OCI-LY7 (cell line): ENCODE measurements around the gene CFL2. TPM values are rescaled to one million over a fixed set of nuclear protein-coding genes. Genes with fewer than 3 reads are reported as not detected.

Experiments
- BruUV-seq: library from RNA; stranded (reverse); fragments of 400-500 nt; replicated peaks from 2 replicates; lab custom pipeline; 2021; lab: Mats Ljungman, UMichigan
- CTCF ChIA-PET: fragments of 300-600 bp; sonication (Branson Sonifier 250); formaldehyde crosslinking; loops from one replicate; lab custom pipeline; 2022; ENCODE audit warnings: antibody characterized with exemption; ENCODE audit not compliant: unreplicated experiment; lab: Charles Lee
- POLR2A ChIA-PET: fragments of 300-600 bp; sonication (Branson Sonifier 250); formaldehyde crosslinking; loops from one replicate; lab custom pipeline; 2022; ENCODE audit warnings: antibody characterized with exemption; lab: Charles Lee
- DNase-seq: peaks from one replicate; pipeline ENCODE4 v3.0.0-alpha.2; 2015; ENCODE audit warnings: low spot score
- H2AFZ ChIP-seq: fragments of 200-600 bp; sonication (generic), shearing (Covaris generic); 2 replicates; pipeline ENCODE4 v1.6.1; 2014; ENCODE audit warnings: mild to moderate bottlenecking, antibody characterized with exemption, low read length, moderate library complexity
- H3K27ac ChIP-seq: fragments of 200-600 bp; sonication (generic); 2 replicates; pipeline ENCODE4 v1.5.1; 2014; ENCODE audit warnings: mixed run types, low read depth, mild to moderate bottlenecking, moderate library complexity, low read length, inconsistent platforms; ENCODE audit not compliant: poor library complexity, severe bottlenecking
- H3K36me3 ChIP-seq: fragments of 200-600 bp; sonication (generic); 2 replicates; pipeline ENCODE4 v1.6.1; 2014; ENCODE audit warnings: mild to moderate bottlenecking, antibody characterized with exemption, low read length, moderate library complexity, mixed read lengths; ENCODE audit not compliant: insufficient read depth
- H3K4me1 ChIP-seq: fragments of 200-600 bp; sonication (generic); 2 replicates; pipeline ENCODE4 v1.5.1; 2014; ENCODE audit warnings: mild to moderate bottlenecking, low read length; ENCODE audit not compliant: insufficient read depth, poor library complexity, severe bottlenecking
- H3K4me2 ChIP-seq: fragments of 200-600 bp; sonication (generic); 2 replicates; pipeline ENCODE4 v1.6.1; 2014; ENCODE audit warnings: mild to moderate bottlenecking, low read length
- H3K4me3 ChIP-seq: fragments of 200-600 bp; sonication (generic); 2 replicates; pipeline ENCODE4 v1.5.1; 2014; ENCODE audit warnings: mild to moderate bottlenecking, low read depth, low read length; ENCODE audit not compliant: poor library complexity, severe bottlenecking
- H3K79me2 ChIP-seq: fragments of 200-600 bp; sonication (generic); 2 replicates; pipeline ENCODE4 v1.6.1; 2016; ENCODE audit warnings: low read depth, mild to moderate bottlenecking, low read length, moderate library complexity, mixed read lengths; ENCODE audit not compliant: insufficient read depth
- H3K9me2 ChIP-seq: fragments of 200-600 bp; sonication (generic); 2 replicates; pipeline ENCODE4 v1.6.1; 2016; ENCODE audit warnings: mild to moderate bottlenecking, low read length, mixed read lengths; ENCODE audit not compliant: insufficient read depth
- H3K9me3 ChIP-seq: fragments of 200-600 bp; sonication (generic); 2 replicates; pipeline ENCODE4 v1.6.1; 2014; ENCODE audit warnings: mild to moderate bottlenecking, mixed run types, low read length, mixed read lengths
- H4K20me1 ChIP-seq: fragments of 200-600 bp; sonication (generic); 2 replicates; pipeline ENCODE4 v1.6.1; 2014; ENCODE audit warnings: mild to moderate bottlenecking, antibody characterized with exemption, low read length, moderate library complexity, mixed read lengths; ENCODE audit not compliant: insufficient read depth
- CTCF ChIP-seq: fragments of 200-600 bp; sonication (generic); conservative IDR thresholded peaks from 2 replicates; pipeline ENCODE4 v1.5.1; 2014; ENCODE audit warnings: mild to moderate bottlenecking, antibody characterized with exemption, low read length, moderate library complexity, mixed read lengths
- EZH2phosphoT487 ChIP-seq: fragments of 200-600 bp; sonication (generic); IDR thresholded peaks from 2 replicates; pipeline ENCODE4 v1.6.1; 2018; ENCODE audit warnings: low read depth, borderline replicate concordance, mild to moderate bottlenecking, mixed run types, antibody characterized with exemption, low read length, moderate library complexity, mixed read lengths
- intact Hi-C: fragments of 100-400 bp; cut with micrococcal nuclease; formaldehyde crosslinking; loops from one replicate; pipeline ENCODE4 v1.10.0; 2022; ENCODE audit not compliant: unreplicated experiment
- total RNA-seq, 2 experiments: library from RNA; depleted of rRNA in 1 of 2; stranded (reverse); fragments of >200 nt in 1 of 2; shearing (Covaris generic) in 1 of 2; gene quantifications; 2 replicates each; pipeline ENCODE4 v1.2.3, GENCODE V29; 2014 to 2022

Gene CFL2
- total RNA-seq, 2 experiments from 2014 or later: 7.1 to 24.7 TPM

- Histone ChIP-seq H3K9me2 (no peaks in the 10 kb centered on the region), H3K79me2 (no peaks in the 10 kb centered on the region), H3K4me2 (peak overlapping the region; percentile 27), H2AFZ (peak overlapping the region; percentile 58), H3K4me3 (no peak overlapping the region), H3K4me1 (peaks cover 24% of the 10 kb centered on the region), H4K20me1 (no peaks in the 10 kb centered on the region), H3K36me3 (no peaks in the 10 kb centered on the region), H3K9me3 (no peaks in the 10 kb centered on the region), H3K27ac (peak overlapping the region; percentile 8)
- intact Hi-C loops: loop anchor here (1.0 to 5.0 kb wide), 5 partner anchors 52 to 741 kb away; partner anchors contain the start of gene SRP54
- TF ChIP-seq EZH2phosphoT487: no peak
- TF ChIP-seq CTCF: no peak
- no TSS peak for BruUV-seq
- ChIA-PET POLR2A (interaction anchor here (0.5 to 1.6 kb wide), 7 partner anchors 14 to 244 kb away, joined by 3 to 5 read pairs (median 3); no protein-coding TSS in a partner anchor), CTCF (interaction anchor here (0.6 to 1.7 kb wide), 2 partner anchors 51 to 175 kb away, joined by 3 to 9 read pairs; no protein-coding TSS in a partner anchor)
- DNase-seq: peak; percentile 19
Observed at GRCh38 chr14:34671716-34672115, 42.7 kb downstream of the CFL2 start.

GRCh38 chr14:34668111-34668510, 46.3 kb downstream of the CFL2 start:
- BruUV-seq: no TSS peak
- CTCF ChIA-PET: no interaction called here

More at GRCh38 chr14:34668111-34668510, 46.3 kb downstream of the CFL2 start:
- no peaks in the 10 kb centered on the region for H3K9me3 ChIP-seq
- no peaks in the 10 kb centered on the region for H4K20me1 ChIP-seq
- H3K4me1 ChIP-seq: peaks cover 31% of the 10 kb centered on the region
- DNase-seq: no peak
- intact Hi-C loops: no loop called here
- no peak for TF ChIP-seq EZH2phosphoT487
- TF ChIP-seq CTCF: no peak
- H3K36me3 ChIP-seq: no peaks in the 10 kb centered on the region
- no peaks in the 10 kb centered on the region for H3K79me2 ChIP-seq
- H3K4me3 ChIP-seq: no peak overlapping the region
- H3K9me2 ChIP-seq: no peaks in the 10 kb centered on the region
- no peak overlapping the region for H2AFZ ChIP-seq
- POLR2A ChIA-PET: no interaction called here
- H3K27ac ChIP-seq: no peak overlapping the region
- no peak overlapping the region for H3K4me2 ChIP-seq
